Liver (tissue), 9 donors: Measurements from ENCODE around the gene MYBPHL. TPM values are rescaled to one million over a fixed set of nuclear protein-coding genes. Genes with fewer than 3 reads are reported as not detected.

ENCODE experiments used
- DNase-seq: peaks from one replicate; pipeline ENCODE4 v3.0.0-alpha.2; 2017; ENCODE audit warnings: low spot score
- H3K27ac ChIP-seq, 2 donors: one replicate each; pipeline ENCODE4 v1.7.0; 2013; ENCODE audit warnings: inconsistent platforms in 2 of 2, low read length in 2 of 2, control low read depth in 1 of 2, low read depth in 1 of 2, mild to moderate bottlenecking in 1 of 2
- H3K27me3 ChIP-seq, 4 donors: one replicate each; pipeline versions ENCODE4 v1.6.1 to v1.7.0; 2013; ENCODE audit warnings: low read length in 3 of 4, inconsistent platforms in 1 of 4, mild to moderate bottlenecking in 1 of 4, moderate library complexity in 1 of 4; ENCODE audit not compliant: control insufficient read depth in 4 of 4, insufficient read depth in 4 of 4
- H3K36me3 ChIP-seq, 4 donors: one replicate each; pipeline versions ENCODE4 v1.6.1 to v1.7.0; 2013; ENCODE audit warnings: low read length in 3 of 4, mild to moderate bottlenecking in 3 of 4, low read depth in 1 of 4, moderate library complexity in 1 of 4; ENCODE audit not compliant: control insufficient read depth in 4 of 4, insufficient read depth in 3 of 4
- H3K4me1 ChIP-seq, 4 donors: one replicate each; pipeline versions ENCODE4 v1.6.1 to v1.7.0; 2013; ENCODE audit warnings: low read length in 3 of 4, mild to moderate bottlenecking in 3 of 4, moderate library complexity in 1 of 4; ENCODE audit not compliant: control insufficient read depth in 4 of 4, insufficient read depth in 4 of 4
- H3K4me3 ChIP-seq, 3 donors: one replicate each; pipeline versions ENCODE4 v1.6.1 to v1.7.0; 2013; ENCODE audit warnings: low read length in 3 of 3, control low read depth in 1 of 3, low read depth in 1 of 3, mild to moderate bottlenecking in 1 of 3
- H3K9ac ChIP-seq, 2 donors: one replicate each; pipeline ENCODE4 v1.7.0; 2013; ENCODE audit warnings: low read length in 2 of 2, mild to moderate bottlenecking in 2 of 2, moderate library complexity in 2 of 2, control low read depth in 1 of 2, low read depth in 1 of 2
- H3K9me3 ChIP-seq, 4 donors: one replicate each; pipeline versions ENCODE4 v1.6.1 to v1.7.0; 2013; ENCODE audit warnings: low read length in 3 of 4; ENCODE audit not compliant: control insufficient read depth in 4 of 4
- ATF3 ChIP-seq: IDR thresholded peaks from 2 replicates; pipeline ENCODE4 v1.6.1; 2016; ENCODE audit warnings: antibody characterized with exemption
- CTCF ChIP-seq: fragments of 150-350 bp; IDR thresholded peaks from 2 replicates; pipeline ENCODE4 v1.5.1; 2017; ENCODE audit warnings: improper control_type of control experiment, low read depth, low read length; ENCODE audit not compliant: missing input control
- EGR1 ChIP-seq, 2 donors: IDR thresholded peaks; 2 replicates each; pipeline ENCODE4 v1.6.1; 2016 to 2018; ENCODE audit warnings: antibody characterized with exemption in 2 of 2, low read depth in 2 of 2
- FOXA2 ChIP-seq: IDR thresholded peaks from 2 replicates; pipeline ENCODE4 v1.6.1; 2016; ENCODE audit warnings: antibody characterized with exemption
- GABPA ChIP-seq, 2 donors: IDR thresholded peaks in 1 of 2; conservative IDR thresholded peaks in 1 of 2; 2 replicates each; pipeline ENCODE4 v1.6.1; 2016; ENCODE audit warnings: antibody characterized with exemption in 2 of 2, mild to moderate bottlenecking in 1 of 2, moderate library complexity in 1 of 2
- HNF4A ChIP-seq, 2 donors: conservative IDR thresholded peaks; 2 replicates each; pipeline ENCODE4 v1.6.1; 2016; ENCODE audit warnings: antibody characterized with exemption in 2 of 2, mild to moderate bottlenecking in 2 of 2
- HNF4G ChIP-seq: IDR thresholded peaks from 2 replicates; pipeline ENCODE4 v1.6.1; 2016; ENCODE audit warnings: antibody characterized with exemption
- JUND ChIP-seq, 2 donors: IDR thresholded peaks; 2 replicates each; pipeline ENCODE4 v1.6.1; 2016; ENCODE audit warnings: antibody characterized with exemption in 2 of 2
- MAX ChIP-seq: IDR thresholded peaks from 2 replicates; pipeline ENCODE4 v1.6.1; 2016; ENCODE audit warnings: antibody characterized with exemption
- NR2F2 ChIP-seq: IDR thresholded peaks from 2 replicates; pipeline ENCODE4 v1.6.1; 2016; ENCODE audit warnings: antibody characterized with exemption
- RAD21 ChIP-seq, 2 donors: IDR thresholded peaks; 2 replicates each; pipeline ENCODE4 v1.6.1; 2016; ENCODE audit warnings: antibody characterized with exemption in 2 of 2, mild to moderate bottlenecking in 2 of 2
- REST ChIP-seq: IDR thresholded peaks from 2 replicates; pipeline ENCODE4 v1.6.1; 2016; ENCODE audit warnings: antibody characterized with exemption, mild to moderate bottlenecking
- RXRA ChIP-seq, 2 donors: IDR thresholded peaks; 2 replicates each; pipeline ENCODE4 v1.6.1; 2017 to 2018; ENCODE audit warnings: antibody characterized with exemption in 2 of 2, mild to moderate bottlenecking in 1 of 2
- SP1 ChIP-seq: IDR thresholded peaks from 2 replicates; pipeline ENCODE4 v1.6.1; 2018; ENCODE audit warnings: antibody characterized with exemption, mild to moderate bottlenecking
- TAF1 ChIP-seq: conservative IDR thresholded peaks from 2 replicates; pipeline ENCODE4 v1.6.1; 2016; ENCODE audit warnings: antibody characterized with exemption, mild to moderate bottlenecking
- YY1 ChIP-seq: IDR thresholded peaks from 2 replicates; pipeline ENCODE4 v1.6.1; 2016; ENCODE audit warnings: antibody characterized with exemption, mild to moderate bottlenecking
- ZBTB33 ChIP-seq: IDR thresholded peaks from 2 replicates; pipeline ENCODE4 v1.6.1; 2016; ENCODE audit warnings: antibody characterized with exemption
- WGBS: extraction: QIAGEN DNeasy Blood & Tissue Kit; methylation state at CpG from one replicate; pipeline ENCODE4 v1.1.7; 2013; 5-methylcytosine and 5-hydroxymethylcytosine counted together
- polyA plus RNA-seq, 2 donors: library from polyadenylated mRNA; stranded (reverse) in 1 of 2; unstranded in 1 of 2; fragments of 200-250 nt in 1 of 2; fragments of >200 nt in 1 of 2; fragmentation: Nextera tagmentation in 1 of 2; extraction: Ambion mirVana in 1 of 2; gene quantifications; one replicate each; pipeline versions ENCODE4 v1.2.1 to v1.2.3, GENCODE V29; 2013 to 2015
- total RNA-seq, 2 donors: library from RNA; depleted of rRNA; stranded (reverse); fragments of >200 nt; gene quantifications; one replicate each; pipeline ENCODE4 v1.2.3, GENCODE V29; 2014
- donor health status: healthy.
- donor health status: healthy.
- donor health status: healthy.
- donor health status: healthy.
- donor health status: healthy.

Gene MYBPHL
- total and polyA plus RNA-seq, 4 donors = not detected

- Histone ChIP-seq H3K9ac (no peak overlapping the region), H3K27me3 (no peaks in the 10 kb centered on the region), H3K4me1 (peaks cover 3 to 33% (median 23%) of the 10 kb centered on the region in 4 donors), H3K27ac (no peak overlapping the region), H3K36me3 (no peaks in the 10 kb centered on the region), H3K4me3 (no peak overlapping the region), H3K9me3 (no peaks in the 10 kb centered on the region)
- no peak for TF ChIP-seq TAF1
- no peak for TF ChIP-seq GABPA (IDR thresholded peaks at IDR 0.05 in 1 of 2, conservative IDR thresholded peaks at IDR 0.05 in 1 of 2)
- no peak for TF ChIP-seq RXRA (IDR thresholded peaks at IDR 0.05)
- TF ChIP-seq NR2F2 = no peak
- TF ChIP-seq JUND (IDR thresholded peaks at IDR 0.05) = no peak
- TF ChIP-seq ZBTB33 = no peak
- TF ChIP-seq HNF4G = no peak
- no peak for TF ChIP-seq EGR1 (IDR thresholded peaks at IDR 0.05; ENCODE audit: low read depth in 2 of 2)
- TF ChIP-seq YY1 = no peak
- no peak for TF ChIP-seq HNF4A (conservative IDR thresholded peaks at IDR 0.05)
- no peak for TF ChIP-seq CTCF
- no peak for TF ChIP-seq FOXA2
- TF ChIP-seq REST = no peak
- TF ChIP-seq ATF3 = no peak
- no peak for TF ChIP-seq SP1
- no peak for TF ChIP-seq RAD21 (IDR thresholded peaks at IDR 0.05)
- TF ChIP-seq MAX = no peak
- WGBS = 78% methylated on average over 28 of the region's 28 CpGs
- no peak for DNase-seq
Measured at GRCh38 chr1:109281680-109282496, 24.9 kb downstream of the MYBPHL start.
